HCT116 (cell line): ENCODE data around the gene IQGAP2.

Experiments
- EZH2 ChIP-seq: fragments of 200-600 bp; sonication (generic); IDR thresholded peaks from 2 replicates; pipeline ENCODE4 v1.6.1; 2017; ENCODE audit warnings: antibody characterized with exemption, mixed run types
- EZH2phosphoT487 ChIP-seq: fragments of 200-600 bp; IDR thresholded peaks from 2 replicates; pipeline ENCODE4 v1.6.1; 2018; ENCODE audit warnings: antibody characterized with exemption, borderline replicate concordance
- JUND ChIP-seq: IDR thresholded peaks from 2 replicates; pipeline ENCODE4 v1.6.1; 2012
- POLR2A ChIP-seq: IDR thresholded peaks from 2 replicates; pipeline ENCODE4 v1.7.0; 2011; ENCODE audit warnings: borderline replicate concordance; ENCODE audit not compliant: insufficient read depth, insufficient read length; ENCODE audit errors: extremely low read depth
- POLR2AphosphoS5 ChIP-seq: IDR thresholded peaks from 2 replicates; pipeline ENCODE4 v1.6.1; 2011; ENCODE audit warnings: mild to moderate bottlenecking, low read depth, low read length, moderate library complexity
- TCF7L2 ChIP-seq: IDR thresholded peaks from 2 replicates; pipeline ENCODE4 v1.7.0; 2011; ENCODE audit warnings: borderline replicate concordance, inconsistent platforms; ENCODE audit not compliant: insufficient read depth, insufficient read length; ENCODE audit errors: extremely low read depth
- ZFX ChIP-seq: fragments of 450-650 bp; IDR thresholded peaks from 2 replicates; pipeline ENCODE4 v1.6.1; 2017
- ZNF274 ChIP-seq: fragments of 200-500 bp; sonication (Bioruptor generic); IDR thresholded peaks from 2 replicates; pipeline ENCODE4 v1.6.1; 2014; ENCODE audit warnings: mild to moderate bottlenecking, low read depth, low read length, inconsistent platforms
- TF ChIP-seq, protein P1 (sequence below), 3 experiments: fragments of 200-600 bp in 1 of 3; sonication (generic) in 1 of 3; IDR thresholded peaks in 2 of 3; conservative IDR thresholded peaks in 1 of 3; 2 replicates each; pipeline ENCODE4 v1.5.1; 2012 to 2017; ENCODE audit warnings: low read depth in 2 of 3, low read length in 2 of 3, antibody characterized with exemption in 1 of 3, borderline replicate concordance in 1 of 3, control low read depth in 1 of 3, mild to moderate bottlenecking in 1 of 3, mixed read lengths in 1 of 3, mixed run types in 1 of 3, moderate library complexity in 1 of 3; ENCODE audit not compliant: insufficient read depth in 1 of 3

GRCh38 chr5:76660360-76660759, 257.3 kb downstream of the IQGAP2 start:
- TF ChIP-seq, protein P1, sequence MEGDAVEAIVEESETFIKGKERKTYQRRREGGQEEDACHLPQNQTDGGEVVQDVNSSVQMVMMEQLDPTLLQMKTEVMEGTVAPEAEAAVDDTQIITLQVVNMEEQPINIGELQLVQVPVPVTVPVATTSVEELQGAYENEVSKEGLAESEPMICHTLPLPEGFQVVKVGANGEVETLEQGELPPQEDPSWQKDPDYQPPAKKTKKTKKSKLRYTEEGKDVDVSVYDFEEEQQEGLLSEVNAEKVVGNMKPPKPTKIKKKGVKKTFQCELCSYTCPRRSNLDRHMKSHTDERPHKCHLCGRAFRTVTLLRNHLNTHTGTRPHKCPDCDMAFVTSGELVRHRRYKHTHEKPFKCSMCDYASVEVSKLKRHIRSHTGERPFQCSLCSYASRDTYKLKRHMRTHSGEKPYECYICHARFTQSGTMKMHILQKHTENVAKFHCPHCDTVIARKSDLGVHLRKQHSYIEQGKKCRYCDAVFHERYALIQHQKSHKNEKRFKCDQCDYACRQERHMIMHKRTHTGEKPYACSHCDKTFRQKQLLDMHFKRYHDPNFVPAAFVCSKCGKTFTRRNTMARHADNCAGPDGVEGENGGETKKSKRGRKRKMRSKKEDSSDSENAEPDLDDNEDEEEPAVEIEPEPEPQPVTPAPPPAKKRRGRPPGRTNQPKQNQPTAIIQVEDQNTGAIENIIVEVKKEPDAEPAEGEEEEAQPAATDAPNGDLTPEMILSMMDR (IDR thresholded peaks at IDR 0.05 in 2 of 3, conservative IDR thresholded peaks at IDR 0.05 in 1 of 3; ENCODE audit: borderline replicate concordance in 1 of 3, insufficient read depth in 1 of 3, low read depth in 2 of 3, low read length in 2 of 3): no peak
- TF ChIP-seq POLR2A (no peak), EZH2 (no peak), ZFX (no peak), POLR2AphosphoS5 (no peak), EZH2phosphoT487 (no peak), JUND (no peak), ZNF274 (no peak), TCF7L2 (no peak)
